H1 (cell line): Measurements from ENCODE around the gene CEACAM16. TPM values are rescaled to one million over a fixed set of nuclear protein-coding genes. Genes with fewer than 3 reads are reported as not detected.

Experiments
- CTCF ChIA-PET: fragments of 300-600 bp; sonication (Branson Sonifier 250); formaldehyde crosslinking; loops from one replicate; lab custom pipeline; 2021; ENCODE audit not compliant: partially characterized antibody; lab: Charles Lee
- POLR2A ChIA-PET: fragments of 300-600 bp; sonication (Branson Sonifier 250); formaldehyde crosslinking; loops from one replicate; lab custom pipeline; 2021; ENCODE audit warnings: inconsistent platforms; ENCODE audit not compliant: partially characterized antibody; lab: Charles Lee
- DNase-seq, 2 experiments: peaks; one replicate each; pipeline versions ENCODE4 v3.0.0 to v3.0.0-alpha.2; 2010 to 2022; ENCODE audit warnings: low spot score in 2 of 2, low read depth in 1 of 2, mixed read lengths in 1 of 2
- FAIRE-seq: peaks from 2 replicates; lab custom pipeline; 2011; peaks lifted over from hg19 to GRCh38; lab: Jason Lieb, UNC
- H2AFZ ChIP-seq: 2 replicates; pipeline ENCODE4 v1.8.1; 2012; ENCODE audit warnings: low read length, inconsistent platforms
- H2AK5ac ChIP-seq: 2 replicates; pipeline ENCODE4 v1.6.1; 2013; ENCODE audit warnings: low read depth, low read length
- H2BK120ac ChIP-seq: replicated peaks from 2 replicates; pipeline ENCODE3; 2013; ENCODE audit warnings: low read depth, low read length, inconsistent platforms
- H2BK12ac ChIP-seq: 2 replicates; pipeline ENCODE4 v1.6.1; 2013; ENCODE audit warnings: low read depth, low read length
- H2BK15ac ChIP-seq: 2 replicates; pipeline ENCODE4 v1.6.1; 2013; ENCODE audit warnings: low read length
- H2BK20ac ChIP-seq: 2 replicates; pipeline ENCODE4 v1.6.1; 2013; ENCODE audit warnings: low read length
- H2BK5ac ChIP-seq: 2 replicates; pipeline ENCODE4 v1.6.1; 2013; ENCODE audit warnings: low read depth, low read length
- H3K14ac ChIP-seq: 2 replicates; pipeline ENCODE4 v1.6.1; 2013; ENCODE audit warnings: inconsistent platforms; ENCODE audit not compliant: insufficient read length
- H3K18ac ChIP-seq: 2 replicates; pipeline ENCODE4 v1.6.1; 2013; ENCODE audit warnings: low read length; ENCODE audit errors: extremely low read depth
- H3K23ac ChIP-seq: 2 replicates; pipeline ENCODE4 v1.6.1; 2013; ENCODE audit warnings: inconsistent platforms; ENCODE audit not compliant: insufficient read length
- H3K23me2 ChIP-seq: 2 replicates; pipeline ENCODE4 v1.6.1; 2013; ENCODE audit warnings: low read depth, low read length
- H3K27ac ChIP-seq: 2 replicates; pipeline ENCODE4 v1.6.1; 2011; ENCODE audit warnings: low read depth, low read length, inconsistent platforms
- H3K27me3 ChIP-seq, 4 experiments: replicated peaks in 1 of 4; 1 replicate in 1 of 4; 2 replicates in 3 of 4; pipeline versions ENCODE4 v1.6.1 to v1.8.1; 2011 to 2013; ENCODE audit warnings: low read length in 3 of 4, mild to moderate bottlenecking in 3 of 4, inconsistent platforms in 2 of 4, mixed read lengths in 2 of 4, moderate library complexity in 1 of 4; ENCODE audit not compliant: control insufficient read depth in 3 of 4, insufficient read depth in 3 of 4; ENCODE audit errors: extremely low read depth in 1 of 4
- H3K36me3 ChIP-seq, 4 experiments: 2 replicates each; pipeline versions ENCODE4 v1.6.1 to v1.8.1; 2011 to 2013; ENCODE audit warnings: mild to moderate bottlenecking in 4 of 4, low read length in 3 of 4, moderate library complexity in 2 of 4, control low read depth in 1 of 4, inconsistent platforms in 1 of 4; ENCODE audit not compliant: insufficient read depth in 4 of 4, control insufficient read depth in 2 of 4
- H3K4ac ChIP-seq: replicated peaks from 2 replicates; pipeline ENCODE3; 2013; ENCODE audit warnings: low read length, low read depth, mixed read lengths, inconsistent platforms; ENCODE audit not compliant: insufficient read length
- H3K4me1 ChIP-seq, 4 experiments: replicated peaks in 1 of 4; 1 replicate in 1 of 4; 2 replicates in 3 of 4; pipeline versions ENCODE4 v1.6.1 to v1.8.1; 2011 to 2013; ENCODE audit warnings: low read length in 3 of 4, inconsistent platforms in 2 of 4, mixed read lengths in 1 of 4; ENCODE audit not compliant: insufficient read depth in 4 of 4, control insufficient read depth in 3 of 4
- H3K4me2 ChIP-seq, 2 experiments: 2 replicates each; pipeline versions ENCODE4 v1.6.1 to v1.8.1; 2011 to 2013; ENCODE audit warnings: low read depth in 2 of 2, low read length in 2 of 2, control low read depth in 1 of 2, inconsistent platforms in 1 of 2, mild to moderate bottlenecking in 1 of 2; ENCODE audit not compliant: insufficient read depth in 1 of 2
- H3K4me3 ChIP-seq, 4 experiments: fragments of 200-600, 300-600 bp in 1 of 4; sonication (generic), shearing (Covaris generic), sonication (Bioruptor Twin) in 1 of 4; 2 replicates each; pipeline versions ENCODE4 v1.5.1 to v1.8.1; 2011 to 2016; ENCODE audit warnings: low read length in 4 of 4, low read depth in 3 of 4, control low read depth in 2 of 4, inconsistent platforms in 2 of 4, mild to moderate bottlenecking in 2 of 4, mixed read lengths in 1 of 4, moderate library complexity in 1 of 4; ENCODE audit not compliant: insufficient read depth in 2 of 4; ENCODE audit errors: extremely low read depth in 1 of 4
- H3K56ac ChIP-seq: replicated peaks from 2 replicates; pipeline ENCODE3; 2013; ENCODE audit warnings: low read depth, mild to moderate bottlenecking, mixed read lengths, low read length, inconsistent platforms; ENCODE audit not compliant: insufficient read length
- H3K79me1 ChIP-seq: 2 replicates; pipeline ENCODE4 v1.6.1; 2013; ENCODE audit warnings: low read depth, low read length, control low read depth
- H3K79me2 ChIP-seq, 2 experiments: 2 replicates each; pipeline versions ENCODE4 v1.6.1 to v1.8.1; 2012 to 2013; ENCODE audit warnings: low read length in 2 of 2, mild to moderate bottlenecking in 2 of 2, inconsistent platforms in 1 of 2; ENCODE audit not compliant: insufficient read depth in 2 of 2, control insufficient read depth in 1 of 2
- H3K9ac ChIP-seq, 4 experiments: replicated peaks in 1 of 4; 1 replicate in 1 of 4; 2 replicates in 3 of 4; pipeline versions ENCODE4 v1.6.1 to v1.8.1; 2011 to 2013; ENCODE audit warnings: low read depth in 3 of 4, low read length in 3 of 4, control low read depth in 2 of 4, mild to moderate bottlenecking in 2 of 4, moderate library complexity in 2 of 4, inconsistent platforms in 1 of 4; ENCODE audit errors: extremely low read depth in 1 of 4
- H3K9me3 ChIP-seq, 2 experiments: 2 replicates each; pipeline versions ENCODE4 v1.6.1 to v1.8.1; 2012 to 2013; ENCODE audit warnings: mild to moderate bottlenecking in 2 of 2, moderate library complexity in 2 of 2, control low read depth in 1 of 2, inconsistent platforms in 1 of 2, low read depth in 1 of 2, low read length in 1 of 2, mixed read lengths in 1 of 2; ENCODE audit not compliant: insufficient read depth in 2 of 2
- H4K20me1 ChIP-seq, 2 experiments: replicated peaks in 1 of 2; 2 replicates each; pipeline versions ENCODE3 to v1.8.1; 2011 to 2013; ENCODE audit warnings: inconsistent platforms in 2 of 2, low read length in 2 of 2, mild to moderate bottlenecking in 1 of 2; ENCODE audit not compliant: insufficient read depth in 2 of 2, control insufficient read depth in 1 of 2
- H4K5ac ChIP-seq: 2 replicates; pipeline ENCODE4 v1.6.1; 2013; ENCODE audit warnings: low read length, low read depth, mixed read lengths, inconsistent platforms; ENCODE audit not compliant: insufficient read length
- H4K8ac ChIP-seq: 2 replicates; pipeline ENCODE4 v1.8.0; 2013; ENCODE audit warnings: mild to moderate bottlenecking, moderate library complexity, low read length, inconsistent platforms; ENCODE audit not compliant: insufficient read depth; ENCODE audit errors: extremely low read depth
- H4K91ac ChIP-seq: replicated peaks from 2 replicates; pipeline ENCODE3; 2013; ENCODE audit warnings: low read length, mixed read lengths, inconsistent platforms; ENCODE audit not compliant: insufficient read length
- ASH2L ChIP-seq: fragments of 200-600, 300-600 bp; sonication (generic); IDR thresholded peaks from one replicate; pipeline ENCODE4 v1.7.1; 2017; ENCODE audit warnings: low read length
- BRCA1 ChIP-seq: IDR thresholded peaks from 2 replicates; pipeline ENCODE4 v1.6.1; 2012; ENCODE audit warnings: low read depth, low read length, improper control_type of control experiment
- CTBP2 ChIP-seq: IDR thresholded peaks from 2 replicates; pipeline ENCODE4 v1.7.0; 2011; ENCODE audit warnings: borderline replicate concordance, mild to moderate bottlenecking, moderate library complexity, mixed read lengths, low read length; ENCODE audit not compliant: insufficient read depth, insufficient read length
- JUND ChIP-seq: IDR thresholded peaks from 2 replicates; pipeline ENCODE4 v1.6.1; 2011; ENCODE audit warnings: mild to moderate bottlenecking, improper control_type of control experiment, low read length
- MAX ChIP-seq: IDR thresholded peaks from 2 replicates; pipeline ENCODE4 v1.6.1; 2012; ENCODE audit warnings: inconsistent platforms
- PHF8 ChIP-seq: fragments of 200-600 bp; sonication (generic); conservative IDR thresholded peaks from 2 replicates; pipeline ENCODE4 v1.7.1; 2012; ENCODE audit warnings: low read depth, mild to moderate bottlenecking, inconsistent platforms, low read length, moderate library complexity
- POU5F1 ChIP-seq: IDR thresholded peaks from 2 replicates; pipeline ENCODE4 v1.6.1; 2011; ENCODE audit warnings: low read depth, mild to moderate bottlenecking, low read length, moderate library complexity
- SAP30 ChIP-seq: fragments of 300-600 bp; sonication (generic); IDR thresholded peaks from 2 replicates; pipeline ENCODE4 v1.7.1; 2012; ENCODE audit warnings: low read length, moderate library complexity, mild to moderate bottlenecking, inconsistent platforms; ENCODE audit not compliant: insufficient read depth, insufficient replicate concordance
- SIRT6 ChIP-seq: IDR thresholded peaks from one replicate; pipeline ENCODE4 v1.7.1; 2012; ENCODE audit warnings: low read length, inconsistent platforms
- TAF7 ChIP-seq: optimal IDR thresholded peaks from 2 replicates; pipeline ENCODE3; 2011; ENCODE audit warnings: low read depth, mild to moderate bottlenecking, inconsistent platforms, low read length, moderate library complexity, borderline replicate concordance
- TBP ChIP-seq: IDR thresholded peaks from 2 replicates; pipeline ENCODE4 v1.6.1; 2011; ENCODE audit warnings: low read depth, low read length, improper control_type of control experiment
- TEAD4 ChIP-seq: IDR thresholded peaks from 2 replicates; pipeline ENCODE4 v1.6.1; 2012; ENCODE audit warnings: low read depth, low read length, inconsistent platforms, mixed read lengths
- USF2 ChIP-seq: IDR thresholded peaks from 2 replicates; pipeline ENCODE4 v1.6.1; 2011; ENCODE audit warnings: low read length, improper control_type of control experiment
- WGBS, 2 experiments: shearing (Covaris generic) in 1 of 2; methylation state at CpG; one replicate each; pipeline versions ENCODE4 v1.1.6 to v1.1.7; 2013 to 2015; ENCODE audit warnings: low lambda C conversion rate in 2 of 2, mixed read lengths in 2 of 2, inconsistent platforms in 1 of 2, low coverage in 1 of 2, missing lambda C conversion rate in 1 of 2; ENCODE audit not compliant: insufficient replicate concordance in 2 of 2, insufficient coverage in 1 of 2, insufficient read length in 1 of 2; ENCODE audit errors: extremely low coverage in 1 of 2, missing lambda C conversion rate in 1 of 2; 5-methylcytosine and 5-hydroxymethylcytosine counted together
- polyA plus RNA-seq, 7 experiments: library from polyadenylated mRNA; depleted of rRNA in 3 of 7; stranded (reverse) in 5 of 7; unstranded in 2 of 7; fragments of >200 nt in 5 of 7; fragments of 200-250 nt in 2 of 7; gene quantifications; 1 replicate in 5 of 7; 2 replicates in 1 of 7; 4 replicates in 1 of 7; pipeline versions ENCODE4 v1.2.1 to v1.2.3, GENCODE V29; 2011 to 2013; ENCODE audit warnings: missing spikeins in 2 of 7, mixed read lengths in 2 of 7
- total RNA-seq: library from RNA; stranded (reverse); fragmentation: NEBNext Ultra II Directional; extraction: Animal tissue kit (Norgen Biotek cat#: 25700); gene quantifications from 2 replicates; pipeline ENCODE4 v1.2.1, GENCODE V29; 2021

The CEACAM16 gene
- total and polyA plus RNA-seq, 2 of the 8 experiments (the other 6 are each of a cell fraction or from before 2014, with no cell fraction given) = not detected

- H2BK5ac ChIP-seq = no peak overlapping the region
- no peak overlapping the region for H3K56ac ChIP-seq
- no peak overlapping the region for H2AK5ac ChIP-seq
- H3K36me3 ChIP-seq = no peaks in the 10 kb centered on the region
- no peak overlapping the region for H3K4me2 ChIP-seq
- no peak overlapping the region for H3K4ac ChIP-seq
- H3K27ac ChIP-seq = no peak overlapping the region
- H4K20me1 ChIP-seq = no peaks in the 10 kb centered on the region
- no peak overlapping the region for H2AFZ ChIP-seq
- H4K91ac ChIP-seq = no peak overlapping the region
- peaks cover 0 to 12% (median 8%) of the 10 kb centered on the region in 4 experiments; a peak in 6 of 7 replicates for H3K4me1 ChIP-seq
- H3K79me1 ChIP-seq = no peaks in the 10 kb centered on the region
- H3K23ac ChIP-seq = no peak overlapping the region
- no peaks in the 10 kb centered on the region; the same call in 1 of the 2 replicates for H3K23me2 ChIP-seq
- H2BK15ac ChIP-seq = no peak overlapping the region
- no peaks in the 10 kb centered on the region; a peak in 1 of 7 replicates for H3K27me3 ChIP-seq
- H3K18ac ChIP-seq = no peak overlapping the region
- H3K14ac ChIP-seq = no peak overlapping the region
- no peak overlapping the region for H4K5ac ChIP-seq
- H2BK120ac ChIP-seq = no peak overlapping the region
- H4K8ac ChIP-seq = no peak overlapping the region
- no peak overlapping the region for H2BK20ac ChIP-seq
- H3K4me3 ChIP-seq = no peak overlapping the region
- FAIRE-seq (no peak), DNase-seq (no peak)
- CTCF ChIA-PET = interaction anchor here (0.7 to 20.6 kb wide), 9 partner anchors 21 to 154 kb away, joined by 3 to 468 read pairs (median 10); partner anchors contain the start of gene NECTIN2
- H3K9ac ChIP-seq = no peak overlapping the region
- POLR2A ChIA-PET = interaction anchor here (1.6 kb wide), 1 partner anchor 50 kb away, joined by 4 read pairs; no protein-coding TSS in a partner anchor
- WGBS, 2 experiments = 90% methylated on average over 6 of the region's 6 CpGs; no CpG with 5 or more reads in 1 of the 2 experiments
- H3K9me3 ChIP-seq = no peaks in the 10 kb centered on the region
- no peaks in the 10 kb centered on the region for H3K79me2 ChIP-seq
- no peak overlapping the region for H2BK12ac ChIP-seq
- TF ChIP-seq TBP (no peak), SIRT6 (no peak), BRCA1 (no peak), SAP30 (no peak), TAF7 (no peak), MAX (no peak), USF2 (no peak), TEAD4 (no peak), ASH2L (no peak), POU5F1 (no peak), JUND (no peak), CTBP2 (no peak), PHF8 (no peak)
Observed at GRCh38 chr19:44720945-44721344, 22.0 kb downstream of the CEACAM16 start.
